Measurements from ENCODE around the gene PPIL6. TPM values are rescaled to one million over a fixed set of nuclear protein-coding genes. Genes with fewer than 3 reads are reported as not detected.
A peak's percentile ranks its signal among the peaks of the same experiment; 100 is the strongest.
"Not testable (repeated sequence)": the region's sequence is repeated elsewhere in the genome, so short reads cannot be mapped to it uniquely, and the experiment has no call there.

PPIL6 gene
- total RNA-seq, 2 experiments from 2014 or later: 0.09 TPM; not detected in 1

DNA sequence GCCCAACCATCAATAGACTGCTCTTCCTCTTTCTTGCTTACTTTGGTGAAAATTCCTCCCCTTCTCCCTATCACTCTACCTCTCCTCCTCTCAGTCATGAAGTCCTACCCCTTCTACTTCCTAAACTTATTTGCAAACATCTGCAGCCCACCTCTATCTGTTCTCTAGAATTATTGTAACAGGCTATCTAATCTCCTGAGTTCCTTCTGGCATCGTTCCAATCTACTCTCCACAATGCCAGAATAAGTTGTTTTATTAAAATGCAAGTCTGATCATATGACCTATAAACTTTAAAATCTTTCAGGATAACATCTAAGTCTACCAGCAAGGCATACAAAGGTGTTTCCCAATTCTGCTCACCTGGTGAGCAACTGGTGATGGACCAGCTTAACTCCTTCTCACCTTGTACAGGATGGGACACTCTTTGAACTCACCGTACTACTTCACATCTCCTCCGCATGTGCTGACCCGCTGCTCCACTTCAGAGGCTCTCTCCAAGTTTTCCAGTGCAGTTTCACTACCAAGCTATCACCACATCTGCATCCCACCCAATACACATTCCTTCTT lies 66.0 kb downstream of the PPIL6 start:
- peak overlapping the region; percentile 68 for H3K4me3 Mint-ChIP-seq

DNA sequence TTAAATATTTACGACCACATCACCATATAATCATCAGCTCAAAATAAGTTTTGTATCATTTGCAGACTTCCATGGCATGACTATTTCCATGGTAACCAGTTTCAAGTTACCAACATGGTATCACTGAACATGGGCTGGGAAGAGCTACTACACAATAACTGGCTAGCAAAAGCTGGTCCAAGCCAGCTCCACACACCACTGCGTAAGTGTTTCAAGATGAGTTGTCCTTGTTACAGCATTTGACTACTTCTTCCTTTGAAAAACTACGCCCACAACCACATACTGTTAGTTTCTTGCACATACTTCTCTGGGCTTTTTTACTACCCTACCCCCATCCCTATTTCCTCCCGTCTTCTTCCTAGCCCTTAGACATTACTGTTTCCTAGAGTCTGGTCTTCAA lies 66.7 kb downstream of the PPIL6 start:
- intact Hi-C loops (cut with DNase I, micrococcal nuclease): loop anchor here (1.0 to 2.0 kb wide), 8 partner anchors 8 to 815 kb away; partner anchors contain the start of genes CEP57L1 (in 2 of the 2), SESN1 (in 2 of the 2), CD164 (in 1 of the 2) and ZBTB24 (in 1 of the 2)
- no peaks in the 10 kb centered on the region for H3K27me3 Mint-ChIP-seq
- peaks cover 85% of the 10 kb centered on the region for H3K36me3 Mint-ChIP-seq (ENCODE audit: low read depth)
- ChIA-PET POLR2A (interaction anchor here (0.6 to 2.6 kb wide), 19 partner anchors 9 to 1609 kb away, joined by 3 to 60 read pairs (median 3); partner anchors contain the start of genes CD164, CDK19, PPIL6 and SMPD2), CTCF (interaction anchor here (0.6 to 4.9 kb wide), 9 partner anchors 10 to 187 kb away, joined by 3 to 52 read pairs (median 3); partner anchors contain the start of gene CD164)
- DNase-seq (peak; percentile 77), ATAC-seq (peak; percentile 95)
- H3K4me3 Mint-ChIP-seq: peak overlapping the region; percentile 68
- H3K4me1 Mint-ChIP-seq: peaks cover 77% of the 10 kb centered on the region
- no peaks in the 10 kb centered on the region for H3K9me3 Mint-ChIP-seq (ENCODE audit: low read depth)
- H3K27ac Mint-ChIP-seq: peak overlapping the region; percentile 98

More for the DNA sequence above, 66.0 kb downstream of the PPIL6 start:
- CTCF ChIA-PET: interaction anchor here (1.1 to 4.9 kb wide), 4 partner anchors 9 to 188 kb away, joined by 5 to 52 read pairs (median 6); partner anchors contain the start of gene CD164
- no peaks in the 10 kb centered on the region for H3K27me3 Mint-ChIP-seq
- peaks cover 86% of the 10 kb centered on the region for H3K36me3 Mint-ChIP-seq (ENCODE audit: low read depth)
- peak overlapping the region; percentile 98 for H3K27ac Mint-ChIP-seq
- H3K4me1 Mint-ChIP-seq: peaks cover 81% of the 10 kb centered on the region
- DNase-seq: no peak
- no peaks in the 10 kb centered on the region for H3K9me3 Mint-ChIP-seq (ENCODE audit: low read depth)
- intact Hi-C loops (cut with DNase I, micrococcal nuclease): no loop called here
- POLR2A ChIA-PET: interaction anchor here (0.6 to 2.6 kb wide), 10 partner anchors 9 to 1608 kb away, joined by 3 to 60 read pairs (median 5); partner anchors contain the start of genes CD164, PPIL6 and SMPD2
- no peak for ATAC-seq

DNA sequence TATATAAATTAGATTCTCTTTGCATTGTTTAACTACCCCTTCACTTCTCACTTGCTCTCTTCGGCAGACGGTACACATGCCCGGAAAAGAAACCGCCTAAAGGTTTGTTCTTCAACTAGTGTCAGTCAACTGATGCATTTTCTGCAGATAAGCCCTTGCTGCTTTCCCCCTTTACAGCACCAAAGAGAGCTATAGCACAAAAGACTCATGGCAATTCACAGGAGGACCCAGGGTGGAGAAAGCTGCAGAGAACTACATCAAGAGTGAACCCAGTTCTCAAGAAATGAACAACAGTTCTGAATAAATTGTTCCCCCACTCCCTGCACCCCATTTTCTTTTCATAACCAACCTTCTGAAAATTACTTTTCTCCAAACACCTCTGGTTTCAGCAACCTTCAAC lies 67.1 kb downstream of the PPIL6 start:
- intact Hi-C loops (cut with DNase I, micrococcal nuclease): loop anchor here (1.0 to 2.0 kb wide), 8 partner anchors 8 to 815 kb away; partner anchors contain the start of genes CEP57L1 (in 2 of the 2), SESN1 (in 2 of the 2), CD164 (in 1 of the 2) and ZBTB24 (in 1 of the 2)
- POLR2A ChIA-PET: interaction anchor here (0.6 to 2.6 kb wide), 17 partner anchors 10 to 1442 kb away, joined by 3 to 60 read pairs (median 4); partner anchors contain the start of genes CD164, CDK19, PPIL6 and SMPD2
- no peaks in the 10 kb centered on the region for H3K9me3 Mint-ChIP-seq (ENCODE audit: low read depth)
- H3K4me3 Mint-ChIP-seq: peak overlapping the region; percentile 68
- ATAC-seq (no peak), DNase-seq (peak; percentile 39)
- peaks cover 86% of the 10 kb centered on the region for H3K36me3 Mint-ChIP-seq (ENCODE audit: low read depth)
- H3K4me1 Mint-ChIP-seq: peaks cover 74% of the 10 kb centered on the region
- H3K27me3 Mint-ChIP-seq: no peaks in the 10 kb centered on the region
- CTCF ChIA-PET: interaction anchor here (0.6 to 4.9 kb wide), 10 partner anchors 10 to 187 kb away, joined by 3 to 52 read pairs (median 3); partner anchors contain the start of gene CD164
- peak overlapping the region; percentile 98 for H3K27ac Mint-ChIP-seq

DNA sequence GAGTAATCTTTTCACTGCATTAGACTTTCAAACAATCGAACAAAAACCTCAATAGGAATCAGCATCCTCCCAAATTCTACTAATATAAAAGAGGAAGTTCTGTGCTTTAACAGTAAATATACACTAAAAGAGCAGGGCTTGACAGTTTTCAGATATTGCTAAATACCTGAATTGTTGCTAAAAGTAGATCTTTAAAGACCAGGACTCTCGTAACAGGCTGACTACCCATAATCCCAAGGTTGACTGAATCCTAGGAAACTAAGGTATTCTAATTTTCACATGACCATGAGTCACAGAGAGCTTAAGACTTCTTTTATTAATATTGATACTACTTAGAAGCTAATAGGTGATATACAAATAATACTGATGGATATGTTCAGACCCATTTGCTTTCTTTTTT lies 68.3 kb downstream of the PPIL6 start:
- Mint-ChIP-seq H3K9me3 (ENCODE audit: low read depth) (no peaks in the 10 kb centered on the region), H3K4me1 (peaks cover 62% of the 10 kb centered on the region), H3K4me3 (peak overlapping the region; percentile 17), H3K27me3 (no peaks in the 10 kb centered on the region), H3K36me3 (ENCODE audit: low read depth) (peaks cover 83% of the 10 kb centered on the region), H3K27ac (peak overlapping the region; percentile 75)
- POLR2A ChIA-PET: interaction anchor here (0.6 to 2.6 kb wide), 4 partner anchors 11 to 362 kb away, joined by 3 to 60 read pairs (median 4); partner anchors contain the start of gene CD164
- intact Hi-C loops (cut with DNase I, micrococcal nuclease): loop anchor here (2.0 kb wide), 4 partner anchors 111 to 813 kb away; partner anchors contain the start of genes CEP57L1 (in 2 of the 2), SESN1 (in 2 of the 2) and ZBTB24 (in 1 of the 2)
- ATAC-seq (no peak), DNase-seq (no peak)
- CTCF ChIA-PET: interaction anchor here (0.8 to 4.9 kb wide), 3 partner anchors 11 to 364 kb away, joined by 3 to 52 read pairs (median 3); partner anchors contain the start of gene CD164

DNA sequence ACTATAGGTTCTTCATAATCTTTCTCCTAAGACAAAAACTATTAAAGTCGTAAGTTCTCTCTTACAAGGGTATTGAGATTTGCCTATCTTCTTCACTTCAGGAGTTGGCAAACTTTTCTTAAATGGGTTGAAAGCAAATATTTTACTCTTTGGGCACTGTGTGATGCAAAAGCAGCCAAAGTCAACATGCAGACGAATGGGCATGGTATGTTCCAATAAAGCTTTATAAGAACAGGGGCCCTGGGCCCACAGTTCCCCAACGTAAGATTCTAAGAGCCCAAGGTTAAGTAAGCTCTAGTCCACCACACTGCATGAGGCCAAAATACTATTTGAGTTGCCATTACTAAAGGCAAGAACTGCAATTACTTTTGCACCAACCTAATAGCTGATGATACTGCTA lies 69.6 kb downstream of the PPIL6 start:
- DNase-seq (no peak), ATAC-seq (no peak)
- Mint-ChIP-seq H3K4me1 (peaks cover 55% of the 10 kb centered on the region), H3K27me3 (no peaks in the 10 kb centered on the region), H3K4me3 (no peak overlapping the region), H3K36me3 (ENCODE audit: low read depth) (peaks cover 84% of the 10 kb centered on the region), H3K9me3 (ENCODE audit: low read depth) (no peaks in the 10 kb centered on the region), H3K27ac (no peak overlapping the region)
- intact Hi-C loops (cut with DNase I, micrococcal nuclease): no loop called here
- CTCF ChIA-PET: interaction anchor here (1.2 to 4.9 kb wide), 3 partner anchors 13 to 103 kb away, joined by 3 to 52 read pairs (median 3); partner anchors contain the start of gene CD164
- POLR2A ChIA-PET: interaction anchor here (1.1 to 2.0 kb wide), 3 partner anchors 9 to 14 kb away, joined by 3 to 7 read pairs (median 5); partner anchors contain the start of gene CD164

DNA sequence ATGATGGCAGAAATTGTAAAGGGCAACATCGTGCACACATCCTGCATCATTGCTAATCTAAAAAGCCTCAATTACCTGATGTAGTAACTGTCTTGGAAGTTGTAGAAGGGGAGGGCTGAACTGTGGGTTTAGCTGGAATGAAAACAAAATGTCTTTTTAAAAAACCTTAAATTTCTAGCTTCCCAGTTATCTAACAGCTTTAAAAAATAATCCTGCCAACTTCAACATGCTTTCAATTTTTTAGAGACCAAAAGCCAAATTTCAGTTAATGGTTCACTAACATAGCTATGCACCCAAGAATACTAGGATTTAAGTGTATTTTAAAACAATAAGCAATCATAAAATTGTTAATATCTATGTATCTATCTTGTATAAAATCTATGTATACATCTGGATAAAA lies 70.1 kb downstream of the PPIL6 start:
- Mint-ChIP-seq H3K4me3 (no peak overlapping the region), H3K27ac (peak overlapping the region; percentile 42), H3K27me3 (no peaks in the 10 kb centered on the region), H3K4me1 (peaks cover 52% of the 10 kb centered on the region), H3K9me3 (ENCODE audit: low read depth) (no peaks in the 10 kb centered on the region), H3K36me3 (ENCODE audit: low read depth) (peaks cover 83% of the 10 kb centered on the region)
- CTCF ChIA-PET: interaction anchor here (1.2 to 4.9 kb wide), 3 partner anchors 13 to 103 kb away, joined by 3 to 52 read pairs (median 3); partner anchors contain the start of gene CD164
- POLR2A ChIA-PET: interaction anchor here (1.1 to 2.0 kb wide), 3 partner anchors 9 to 15 kb away, joined by 3 to 7 read pairs (median 5); partner anchors contain the start of gene CD164
- ATAC-seq (no peak), DNase-seq (no peak)
- intact Hi-C loops (cut with DNase I, micrococcal nuclease): no loop called here

DNA sequence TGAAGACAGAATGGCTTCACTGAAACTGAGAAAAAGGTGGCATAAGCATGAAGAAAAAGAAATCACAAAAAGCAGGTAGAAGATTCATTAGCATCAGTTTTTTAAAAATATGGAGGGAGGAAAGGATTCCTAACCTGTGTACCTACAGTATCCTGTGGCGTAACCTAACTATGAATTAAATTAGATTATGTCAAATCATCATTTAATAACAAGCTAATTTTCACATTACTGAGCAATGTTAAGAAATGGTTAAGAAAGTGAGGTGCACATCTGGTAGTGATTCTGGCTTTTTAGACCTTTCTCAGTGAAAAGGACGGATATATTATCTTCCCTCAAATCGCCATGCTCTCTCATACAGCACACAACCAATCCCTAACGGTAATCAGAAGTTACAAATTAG lies 70.7 kb downstream of the PPIL6 start:
- no peak for ATAC-seq
- ChIA-PET POLR2A (interaction anchor here (1.1 to 2.0 kb wide), 3 partner anchors 10 to 15 kb away, joined by 3 to 7 read pairs (median 5); partner anchors contain the start of gene CD164), CTCF (interaction anchor here (1.2 to 4.9 kb wide), 2 partner anchors 14 to 102 kb away, joined by 3 to 52 read pairs; partner anchors contain the start of gene CD164)
- no peak for DNase-seq
- H3K27ac Mint-ChIP-seq: no peak overlapping the region
- peaks cover 82% of the 10 kb centered on the region for H3K36me3 Mint-ChIP-seq (ENCODE audit: low read depth)
- no peak overlapping the region for H3K4me3 Mint-ChIP-seq
- H3K27me3 Mint-ChIP-seq: no peaks in the 10 kb centered on the region
- peaks cover 46% of the 10 kb centered on the region for H3K4me1 Mint-ChIP-seq
- no peaks in the 10 kb centered on the region for H3K9me3 Mint-ChIP-seq (ENCODE audit: low read depth)
- intact Hi-C loops (cut with DNase I, micrococcal nuclease): no loop called here

DNA sequence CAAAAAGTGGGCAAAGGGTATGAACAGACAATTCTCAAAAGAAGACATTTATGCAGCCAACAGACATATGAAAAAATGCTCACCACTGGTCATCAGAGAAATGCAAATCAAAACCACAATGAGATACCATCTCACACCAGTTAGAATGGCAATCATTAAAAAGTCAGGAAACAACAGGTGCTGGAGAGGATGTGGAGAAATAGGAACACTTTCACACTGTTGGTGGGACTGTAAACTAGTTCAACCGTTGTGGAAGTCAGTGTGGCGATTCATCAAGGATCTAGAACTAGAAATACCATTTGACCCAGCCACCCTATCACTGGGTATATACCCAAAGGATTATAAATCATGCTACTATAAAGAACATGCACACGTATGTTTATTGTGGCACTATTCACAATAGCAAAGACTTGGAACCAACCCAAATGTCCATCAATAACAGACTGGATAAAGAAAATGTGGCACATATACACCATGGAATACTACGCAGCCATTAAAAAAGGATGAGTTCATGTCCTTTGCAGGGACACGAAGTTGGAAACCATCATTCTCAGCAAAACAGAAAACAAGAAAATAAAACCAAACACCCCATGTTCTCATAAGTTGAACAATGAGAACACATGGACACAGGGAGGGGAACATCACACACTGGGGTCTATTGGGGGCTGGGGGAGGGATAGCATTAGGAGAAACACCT lies 75.9 kb downstream of the PPIL6 start:
- POLR2A ChIA-PET: interaction anchor here (2.6 kb wide), 1 partner anchor 9 kb away, joined by 13 read pairs; no protein-coding TSS in a partner anchor
- DNase-seq; H3K9me3 Mint-ChIP-seq (ENCODE audit: low read depth); H3K4me3 Mint-ChIP-seq; intact Hi-C loops (cut with DNase I, micrococcal nuclease); ATAC-seq; H3K27me3 Mint-ChIP-seq; H3K27ac Mint-ChIP-seq: not testable (repeated sequence)
- peaks cover 84% of the 10 kb centered on the region for H3K36me3 Mint-ChIP-seq (ENCODE audit: low read depth)
- peaks cover 11% of the 10 kb centered on the region for H3K4me1 Mint-ChIP-seq
- CTCF ChIA-PET: interaction anchor here (0.6 to 1.0 kb wide), 2 partner anchors 23 to 1594 kb away, joined by 3 to 4 read pairs; no protein-coding TSS in a partner anchor

DNA sequence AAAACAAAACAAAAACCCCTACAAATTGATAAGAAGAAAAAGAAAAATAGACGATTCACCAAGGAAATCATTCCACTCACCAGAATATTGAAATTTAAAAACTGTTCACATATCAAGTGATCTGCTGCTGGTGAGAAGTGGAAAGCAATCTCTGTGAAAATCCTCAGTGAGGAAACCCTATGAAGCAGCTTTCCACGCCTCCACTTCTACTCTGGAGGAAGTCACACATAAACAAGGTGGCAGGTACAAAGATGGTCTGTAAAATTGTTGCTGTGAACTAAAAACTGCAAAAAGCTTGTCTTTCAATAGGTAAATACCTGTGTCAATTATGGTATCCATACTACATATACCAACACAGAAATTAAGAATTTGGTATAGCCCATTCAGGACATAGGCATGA lies 76.7 kb downstream of the PPIL6 start:
- Mint-ChIP-seq H3K9me3 (ENCODE audit: low read depth) (no peaks in the 10 kb centered on the region), H3K27ac (no peak overlapping the region), H3K36me3 (ENCODE audit: low read depth) (peaks cover 84% of the 10 kb centered on the region), H3K27me3 (no peaks in the 10 kb centered on the region), H3K4me3 (no peak overlapping the region), H3K4me1 (peaks cover 11% of the 10 kb centered on the region)
- CTCF ChIA-PET: interaction anchor here (0.7 to 1.0 kb wide), 2 partner anchors 22 to 102 kb away, joined by 3 to 4 read pairs; no protein-coding TSS in a partner anchor
- intact Hi-C loops (cut with DNase I, micrococcal nuclease): no loop called here
- POLR2A ChIA-PET: interaction anchor here (0.6 to 2.6 kb wide), 2 partner anchors 10 to 871 kb away, joined by 3 to 13 read pairs; no protein-coding TSS in a partner anchor
- ATAC-seq (no peak), DNase-seq (no peak)

DNA sequence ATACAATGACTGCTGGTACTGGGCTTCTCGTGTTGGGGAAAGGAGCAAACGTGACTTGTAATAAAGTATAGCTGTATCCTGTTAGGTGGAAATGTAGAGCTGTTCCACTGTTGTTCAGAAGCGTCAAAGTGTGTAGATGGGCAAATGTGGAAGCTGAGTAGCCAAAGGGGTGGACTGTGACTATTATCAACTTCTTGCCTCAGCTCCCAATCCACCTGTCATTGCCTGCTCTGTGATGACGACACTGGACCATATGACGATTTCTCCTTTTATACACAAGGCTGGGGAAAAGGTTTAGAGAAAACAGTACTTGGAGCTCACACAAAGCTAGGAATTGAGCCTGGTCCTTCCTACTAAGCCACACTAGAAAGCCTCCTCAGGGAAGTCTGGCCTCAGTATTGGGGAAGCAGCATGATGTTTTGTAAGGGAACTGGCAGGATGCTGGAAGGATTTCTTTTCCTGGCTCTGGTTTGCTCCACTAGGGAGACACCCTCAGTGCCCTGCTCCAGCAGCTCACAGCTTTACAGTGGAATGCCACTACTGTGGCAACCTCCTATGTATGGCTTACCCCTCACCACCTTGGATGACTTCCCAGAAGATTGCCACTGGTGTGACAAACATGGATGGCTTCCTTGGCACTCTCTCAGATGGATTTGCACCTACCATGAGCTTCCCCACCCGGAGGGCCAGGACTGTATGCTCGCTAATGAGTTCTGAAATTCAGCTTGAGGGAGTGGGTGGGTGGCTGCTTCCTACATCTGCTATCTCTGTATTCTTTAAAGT lies 78.1 kb downstream of the PPIL6 start:
- Mint-ChIP-seq H3K27me3 (no peaks in the 10 kb centered on the region), H3K9me3 (ENCODE audit: low read depth) (no peaks in the 10 kb centered on the region), H3K36me3 (ENCODE audit: low read depth) (peaks cover 89% of the 10 kb centered on the region), H3K27ac (no peak overlapping the region), H3K4me1 (peaks cover 11% of the 10 kb centered on the region), H3K4me3 (no peak overlapping the region)
- ATAC-seq (no peak), DNase-seq (no peak)
- ChIA-PET POLR2A (interaction anchor here (1.8 to 2.6 kb wide), 2 partner anchors 11 to 21 kb away, joined by 5 to 13 read pairs; no protein-coding TSS in a partner anchor), CTCF (interaction anchor here (0.6 kb wide), 1 partner anchor 11 kb away, joined by 3 read pairs; no protein-coding TSS in a partner anchor)
- intact Hi-C loops (cut with DNase I, micrococcal nuclease): no loop called here
